Coronary artery (tissue), 2 donors: Measurements from ENCODE around the gene ADARB2.
"Not testable (repeated sequence)": the region's sequence is repeated elsewhere in the genome, so short reads cannot be mapped to it uniquely, and the experiment has no call there.

Experiments
- DNase-seq: peaks from one replicate; pipeline ENCODE4 v3.0.0-alpha.2; 2017; ENCODE audit warnings: low spot score
- H3K27ac ChIP-seq, 2 donors: fragments of 200-600 bp; sonication (generic); one replicate each; pipeline ENCODE4 v1.5.1; 2016 to 2019
- H3K4me3 ChIP-seq: fragments of 200-600 bp; sonication (generic); 2 replicates; pipeline ENCODE4 v1.5.1; 2016; ENCODE audit warnings: mild to moderate bottlenecking, moderate library complexity
- CTCF ChIP-seq: fragments of 200-600 bp; sonication (generic); IDR thresholded peaks from one replicate; pipeline ENCODE4 v1.5.1; 2019; ENCODE audit warnings: antibody characterized with exemption

The ADARB2 gene

DNA sequence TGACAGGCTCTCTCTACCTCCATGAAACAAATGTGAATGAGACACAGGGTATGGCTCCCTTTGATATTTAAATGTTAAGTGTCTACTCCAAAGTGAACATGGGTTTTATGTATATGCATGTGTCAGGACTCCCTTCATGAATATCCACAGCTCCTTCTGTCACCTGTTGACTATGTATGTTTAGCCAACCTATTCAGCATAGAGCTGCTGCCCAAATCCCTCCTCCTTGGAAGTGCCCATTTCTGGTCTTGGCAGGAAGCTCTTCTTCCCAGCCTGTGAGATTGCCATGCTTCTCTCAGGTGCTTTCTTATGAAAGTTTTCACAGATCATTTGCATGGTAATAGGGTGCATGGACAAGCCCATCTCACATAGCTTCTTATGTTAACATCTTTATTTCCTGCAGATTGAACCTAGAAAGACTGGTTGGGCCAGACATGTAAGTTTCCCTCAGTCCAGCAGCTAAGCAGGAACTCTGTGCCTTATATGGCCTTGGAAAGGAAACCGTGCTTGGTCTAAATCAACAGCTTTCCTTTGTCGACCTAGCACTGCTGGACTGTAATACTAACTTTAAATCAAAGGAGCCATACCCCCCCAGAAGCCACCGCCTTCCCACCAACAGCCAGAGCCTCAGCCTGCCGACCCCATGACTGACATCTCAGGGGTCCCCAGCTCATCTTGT lies 288.9 kb downstream of the ADARB2 start:
- no peak for TF ChIP-seq CTCF
- no peak overlapping the region for H3K4me3 ChIP-seq
- no peak for DNase-seq
- H3K27ac ChIP-seq, result no peak overlapping the region

DNA sequence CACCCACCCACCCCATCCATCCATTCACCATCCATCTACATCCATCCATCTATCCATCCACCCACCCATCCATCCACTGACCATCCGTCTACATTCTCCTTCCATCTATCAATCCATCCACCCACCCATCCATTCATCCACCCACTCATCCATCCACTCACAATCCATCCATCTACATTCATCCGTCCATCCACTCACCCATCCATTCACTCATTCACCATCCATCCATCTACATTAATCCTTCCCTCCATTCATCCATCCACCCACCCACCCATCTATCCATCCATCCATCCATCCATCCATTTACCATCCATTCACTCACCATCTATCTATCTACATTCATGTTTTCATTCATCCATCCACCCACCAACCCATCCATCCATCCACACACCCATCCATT lies 292.5 kb downstream of the ADARB2 start:
- no peak for TF ChIP-seq CTCF
- Histone ChIP-seq H3K4me3 (no peak overlapping the region), H3K27ac (no peak overlapping the region)
- DNase-seq, result no peak

GRCh38 chr10:1440897-1441296 lies 296.4 kb downstream of the ADARB2 start:
- H3K27ac ChIP-seq, result no peak overlapping the region
- no peak overlapping the region for H3K4me3 ChIP-seq
- DNase-seq, result no peak
- TF ChIP-seq CTCF, result no peak

DNA sequence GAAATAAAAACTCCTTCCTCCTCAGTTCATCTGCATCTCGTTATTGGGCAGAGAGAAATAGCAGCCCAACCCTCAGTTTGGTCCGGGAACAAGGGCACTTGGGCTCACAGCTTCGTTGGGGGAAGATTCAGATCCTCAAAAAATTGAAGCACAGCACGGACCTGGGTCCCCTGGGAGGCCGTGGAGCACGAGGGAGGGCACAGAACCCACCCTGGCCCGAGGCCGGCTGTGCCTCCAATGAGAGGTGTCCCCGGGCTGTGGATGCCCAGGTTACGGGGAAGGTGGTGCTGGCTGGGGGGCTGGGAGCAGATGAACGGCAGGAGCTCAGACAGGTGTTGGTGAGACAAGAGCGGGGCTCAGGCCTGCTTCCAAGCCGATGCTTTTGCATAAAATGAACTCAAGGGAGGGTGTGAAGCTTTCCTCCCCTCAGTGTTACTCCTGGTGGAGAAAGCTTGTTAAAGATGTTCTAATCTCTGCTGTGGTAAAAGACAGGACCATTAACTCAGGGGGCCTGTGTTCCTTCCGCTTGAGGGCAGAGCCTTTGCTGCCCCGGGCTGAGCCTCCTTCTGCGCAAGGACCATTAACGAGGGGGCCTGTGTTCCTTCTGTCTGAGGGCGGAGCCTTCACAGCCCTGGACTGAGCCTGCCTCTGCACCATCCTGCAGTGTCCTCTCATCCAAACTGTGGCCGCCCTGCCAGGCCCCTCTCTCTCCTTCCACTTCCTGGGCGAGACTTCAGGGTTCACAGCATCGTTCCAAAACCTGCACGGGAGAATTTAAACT lies 302.2 kb downstream of the ADARB2 start:
- no peak for DNase-seq
- no peak for TF ChIP-seq CTCF
- no peak overlapping the region for H3K4me3 ChIP-seq
- H3K27ac ChIP-seq, result no peak overlapping the region

GRCh38 chr10:1434202-1434601 lies 303.1 kb downstream of the ADARB2 start:
- no peak for DNase-seq
- no peak for TF ChIP-seq CTCF
- no peak overlapping the region for H3K4me3 ChIP-seq
- H3K27ac ChIP-seq, result no peak overlapping the region

- Histone ChIP-seq H3K4me3 (no peak overlapping the region), H3K27ac (no peak overlapping the region)
- DNase-seq, result no peak
- TF ChIP-seq CTCF, result no peak
These were observed 305.2 kb downstream of the ADARB2 start for GRCh38 chr10:1432161-1432560.

- no peak overlapping the region for H3K4me3 ChIP-seq
- TF ChIP-seq CTCF, result no peak
- no peak overlapping the region for H3K27ac ChIP-seq
- no peak for DNase-seq
These were observed 306.1 kb downstream of the ADARB2 start for GRCh38 chr10:1431229-1431628.

DNA sequence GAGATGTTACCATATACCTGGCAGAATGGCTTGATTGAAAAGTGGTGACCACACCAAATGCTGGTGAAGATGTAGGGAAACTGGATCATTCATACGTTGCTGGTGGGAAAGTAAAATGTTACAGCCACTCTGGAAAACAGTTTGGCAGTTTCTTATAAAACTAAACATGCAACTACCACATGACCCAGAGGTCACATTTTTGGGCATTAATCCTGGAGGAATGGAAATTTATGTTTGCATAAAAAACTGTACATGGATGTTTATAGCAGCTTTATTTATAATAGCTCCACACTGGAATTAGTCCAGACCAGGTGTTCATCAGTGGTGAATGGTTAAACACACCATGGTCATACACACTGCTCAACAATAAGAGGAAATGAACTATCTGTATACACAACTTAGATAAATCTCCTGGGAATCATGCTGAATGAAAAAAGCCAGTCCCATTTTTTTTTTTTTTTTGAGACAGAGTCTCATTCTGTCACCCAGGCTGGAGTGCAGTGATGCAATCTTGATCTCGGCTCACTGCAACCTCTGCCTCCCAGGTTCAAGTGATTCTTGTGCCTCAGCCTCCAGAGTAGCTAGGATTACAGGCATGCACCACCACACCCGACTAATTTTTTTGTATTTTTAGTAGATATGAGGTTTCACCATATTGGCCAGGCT lies 309.7 kb downstream of the ADARB2 start:
- H3K4me3 ChIP-seq, DNase-seq, H3K27ac ChIP-seq: not testable (repeated sequence)
